ENCODE data around the gene LZTS3. TPM values are rescaled to one million over a fixed set of nuclear protein-coding genes. Genes with fewer than 3 reads are reported as not detected.
A peak's percentile ranks its signal among the peaks of the same experiment; 100 is the strongest.

LZTS3 gene
- total RNA-seq, 1 experiment from 2014 or later, result 32.6 TPM

DNA sequence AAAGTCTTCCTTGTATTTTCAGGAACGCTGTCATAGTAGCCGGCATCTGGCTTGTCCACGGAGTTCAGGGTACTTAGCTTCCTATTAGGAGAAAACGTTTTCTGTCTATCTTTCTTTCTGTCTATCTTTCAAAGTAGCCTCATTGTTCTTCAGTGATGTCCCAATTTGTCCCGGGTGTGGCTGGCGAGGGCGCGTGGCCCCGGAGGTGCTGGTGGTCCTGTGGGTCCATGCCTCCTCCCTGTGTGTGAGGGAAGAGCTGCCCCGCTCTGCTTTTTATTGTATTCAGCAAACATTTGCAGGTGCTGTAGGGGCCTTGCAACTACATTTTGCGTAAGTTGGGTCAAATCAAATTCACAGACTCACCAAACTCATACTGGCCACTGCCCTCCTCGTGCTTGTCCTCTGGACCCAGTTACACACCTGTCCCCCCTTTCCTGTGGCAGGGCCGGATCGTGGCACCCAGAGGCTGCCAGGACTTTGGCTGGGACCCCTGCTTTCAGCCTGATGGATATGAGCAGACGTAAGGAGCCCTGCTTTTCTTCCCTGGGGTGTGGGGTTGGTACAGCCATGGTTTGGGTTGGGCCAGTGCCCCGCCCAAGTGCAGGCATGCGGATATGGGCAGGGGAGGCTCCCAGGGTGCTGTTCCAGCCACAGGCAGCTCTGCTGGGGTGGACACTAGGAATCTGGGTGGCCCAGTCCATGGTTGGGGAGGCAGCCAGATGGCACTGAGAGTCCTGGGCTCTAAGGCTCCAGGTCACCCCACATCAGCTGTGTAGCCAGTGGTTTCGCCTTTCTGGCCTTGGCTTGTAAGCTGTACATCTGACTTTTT is 48.3 kb upstream of the LZTS3 start (continued):
- TF ChIP-seq, protein P1, sequence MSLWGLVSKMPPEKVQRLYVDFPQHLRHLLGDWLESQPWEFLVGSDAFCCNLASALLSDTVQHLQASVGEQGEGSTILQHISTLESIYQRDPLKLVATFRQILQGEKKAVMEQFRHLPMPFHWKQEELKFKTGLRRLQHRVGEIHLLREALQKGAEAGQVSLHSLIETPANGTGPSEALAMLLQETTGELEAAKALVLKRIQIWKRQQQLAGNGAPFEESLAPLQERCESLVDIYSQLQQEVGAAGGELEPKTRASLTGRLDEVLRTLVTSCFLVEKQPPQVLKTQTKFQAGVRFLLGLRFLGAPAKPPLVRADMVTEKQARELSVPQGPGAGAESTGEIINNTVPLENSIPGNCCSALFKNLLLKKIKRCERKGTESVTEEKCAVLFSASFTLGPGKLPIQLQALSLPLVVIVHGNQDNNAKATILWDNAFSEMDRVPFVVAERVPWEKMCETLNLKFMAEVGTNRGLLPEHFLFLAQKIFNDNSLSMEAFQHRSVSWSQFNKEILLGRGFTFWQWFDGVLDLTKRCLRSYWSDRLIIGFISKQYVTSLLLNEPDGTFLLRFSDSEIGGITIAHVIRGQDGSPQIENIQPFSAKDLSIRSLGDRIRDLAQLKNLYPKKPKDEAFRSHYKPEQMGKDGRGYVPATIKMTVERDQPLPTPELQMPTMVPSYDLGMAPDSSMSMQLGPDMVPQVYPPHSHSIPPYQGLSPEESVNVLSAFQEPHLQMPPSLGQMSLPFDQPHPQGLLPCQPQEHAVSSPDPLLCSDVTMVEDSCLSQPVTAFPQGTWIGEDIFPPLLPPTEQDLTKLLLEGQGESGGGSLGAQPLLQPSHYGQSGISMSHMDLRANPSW (CRISPR knock-in tag; conservative IDR thresholded peaks at IDR 0.05; ENCODE audit: low read depth), result no peak
- TF ChIP-seq ZBTB21 (CRISPR knock-in tag; IDR thresholded peaks at IDR 0.05; ENCODE audit: borderline replicate concordance), result no peak

DNA sequence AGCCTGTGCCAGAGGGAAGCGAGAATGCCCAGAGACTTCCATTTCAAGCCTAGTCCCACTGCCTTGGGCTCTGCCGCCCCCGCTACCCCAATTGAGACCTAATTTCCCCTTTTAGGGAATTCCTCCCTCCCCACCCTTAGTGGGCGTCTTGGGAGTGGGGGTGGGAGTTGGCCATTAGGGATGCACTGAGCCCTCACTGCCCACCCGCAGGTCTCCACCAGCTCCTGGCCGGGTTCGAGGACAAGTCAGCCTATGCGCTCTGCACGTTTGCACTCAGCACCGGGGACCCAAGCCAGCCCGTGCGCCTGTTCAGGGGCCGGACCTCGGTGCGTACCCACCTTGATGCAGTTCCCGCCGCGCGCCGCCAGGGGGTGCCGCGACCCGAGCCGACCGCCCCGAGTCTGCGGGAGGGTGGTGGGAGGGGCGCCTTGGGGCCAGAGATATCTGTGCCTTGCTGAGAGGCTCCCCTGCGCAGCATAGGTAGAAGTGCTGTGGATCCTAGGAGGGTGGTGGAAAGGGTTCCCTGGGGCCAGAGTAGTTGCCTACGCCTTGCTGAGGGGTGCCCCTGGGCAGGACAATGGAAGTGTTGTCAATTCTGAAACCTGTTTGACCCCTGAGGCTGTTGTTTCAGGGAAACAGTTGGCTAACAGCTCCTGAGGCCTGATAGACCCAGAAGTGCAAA is 45.1 kb upstream of the LZTS3 start:
- no peaks in the 10 kb centered on the region for H3K27me3 Mint-ChIP-seq (ENCODE audit: low read depth)
- ChIA-PET CTCF (interaction anchor here (0.5 to 2.6 kb wide), 31 partner anchors 9 to 429 kb away, joined by 3 to 30 read pairs (median 4); partner anchors contain the start of genes ITPA and SLC4A11), POLR2A (interaction anchor here (0.8 to 1.1 kb wide), 2 partner anchors 17 to 32 kb away, joined by 3 to 4 read pairs; no protein-coding TSS in a partner anchor)
- peak; percentile 91 for DNase-seq (ENCODE audit: low spot score)
- peak; percentile 94 for ATAC-seq
- H3K4me3 Mint-ChIP-seq, result no peak overlapping the region
- peaks cover 23% of the 10 kb centered on the region for H3K36me3 Mint-ChIP-seq
- H3K27ac Mint-ChIP-seq, result no peak overlapping the region
- H3K4me1 Mint-ChIP-seq, result no peaks in the 10 kb centered on the region
- H3K9me3 Mint-ChIP-seq, result no peaks in the 10 kb centered on the region
- no peak for TF ChIP-seq NR3C1 (CRISPR knock-in tag; conservative IDR thresholded peaks at IDR 0.05; ENCODE audit: low read depth)
- TF ChIP-seq IRF2 (CRISPR knock-in tag; IDR thresholded peaks at IDR 0.05; ENCODE audit: borderline replicate concordance, low read depth), result no peak
- TF ChIP-seq, protein P2, sequence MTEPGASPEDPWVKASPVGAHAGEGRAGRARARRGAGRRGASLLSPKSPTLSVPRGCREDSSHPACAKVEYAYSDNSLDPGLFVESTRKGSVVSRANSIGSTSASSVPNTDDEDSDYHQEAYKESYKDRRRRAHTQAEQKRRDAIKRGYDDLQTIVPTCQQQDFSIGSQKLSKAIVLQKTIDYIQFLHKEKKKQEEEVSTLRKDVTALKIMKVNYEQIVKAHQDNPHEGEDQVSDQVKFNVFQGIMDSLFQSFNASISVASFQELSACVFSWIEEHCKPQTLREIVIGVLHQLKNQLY (CRISPR knock-in tag; IDR thresholded peaks at IDR 0.05), result 0 out of 2 replicates have a peak, but pooled peaks have one; percentile 76
- TF ChIP-seq, protein P3, sequence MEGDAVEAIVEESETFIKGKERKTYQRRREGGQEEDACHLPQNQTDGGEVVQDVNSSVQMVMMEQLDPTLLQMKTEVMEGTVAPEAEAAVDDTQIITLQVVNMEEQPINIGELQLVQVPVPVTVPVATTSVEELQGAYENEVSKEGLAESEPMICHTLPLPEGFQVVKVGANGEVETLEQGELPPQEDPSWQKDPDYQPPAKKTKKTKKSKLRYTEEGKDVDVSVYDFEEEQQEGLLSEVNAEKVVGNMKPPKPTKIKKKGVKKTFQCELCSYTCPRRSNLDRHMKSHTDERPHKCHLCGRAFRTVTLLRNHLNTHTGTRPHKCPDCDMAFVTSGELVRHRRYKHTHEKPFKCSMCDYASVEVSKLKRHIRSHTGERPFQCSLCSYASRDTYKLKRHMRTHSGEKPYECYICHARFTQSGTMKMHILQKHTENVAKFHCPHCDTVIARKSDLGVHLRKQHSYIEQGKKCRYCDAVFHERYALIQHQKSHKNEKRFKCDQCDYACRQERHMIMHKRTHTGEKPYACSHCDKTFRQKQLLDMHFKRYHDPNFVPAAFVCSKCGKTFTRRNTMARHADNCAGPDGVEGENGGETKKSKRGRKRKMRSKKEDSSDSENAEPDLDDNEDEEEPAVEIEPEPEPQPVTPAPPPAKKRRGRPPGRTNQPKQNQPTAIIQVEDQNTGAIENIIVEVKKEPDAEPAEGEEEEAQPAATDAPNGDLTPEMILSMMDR (IDR thresholded peaks at IDR 0.05), result peak; percentile 99
- no peak for TF ChIP-seq ZNF396 (CRISPR knock-in tag; IDR thresholded peaks at IDR 0.05; ENCODE audit: borderline replicate concordance)
- TF ChIP-seq, protein P4, sequence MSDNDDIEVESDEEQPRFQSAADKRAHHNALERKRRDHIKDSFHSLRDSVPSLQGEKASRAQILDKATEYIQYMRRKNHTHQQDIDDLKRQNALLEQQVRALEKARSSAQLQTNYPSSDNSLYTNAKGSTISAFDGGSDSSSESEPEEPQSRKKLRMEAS (CRISPR knock-in tag; IDR thresholded peaks at IDR 0.05), result no peak
- TF ChIP-seq HMGA2 (CRISPR knock-in tag; IDR thresholded peaks at IDR 0.05), result no peak
- no peak for TF ChIP-seq PRRX2 (CRISPR knock-in tag; IDR thresholded peaks at IDR 0.05)
- TF ChIP-seq ZNF121 (CRISPR knock-in tag; IDR thresholded peaks at IDR 0.05), result no peak
- no peak for TF ChIP-seq JUN (CRISPR knock-in tag; IDR thresholded peaks at IDR 0.05)
- peak; percentile 59; the same call in 1 of the 2 replicates for TF ChIP-seq TEAD1 (CRISPR knock-in tag; IDR thresholded peaks at IDR 0.05)
- 0 out of 2 replicates have a peak, but pooled peaks have one; percentile 27 for TF ChIP-seq ETV6 (CRISPR knock-in tag; IDR thresholded peaks at IDR 0.05)
- no peak for TF ChIP-seq ZNF423 (CRISPR knock-in tag; IDR thresholded peaks at IDR 0.05)
- TF ChIP-seq, protein P5, sequence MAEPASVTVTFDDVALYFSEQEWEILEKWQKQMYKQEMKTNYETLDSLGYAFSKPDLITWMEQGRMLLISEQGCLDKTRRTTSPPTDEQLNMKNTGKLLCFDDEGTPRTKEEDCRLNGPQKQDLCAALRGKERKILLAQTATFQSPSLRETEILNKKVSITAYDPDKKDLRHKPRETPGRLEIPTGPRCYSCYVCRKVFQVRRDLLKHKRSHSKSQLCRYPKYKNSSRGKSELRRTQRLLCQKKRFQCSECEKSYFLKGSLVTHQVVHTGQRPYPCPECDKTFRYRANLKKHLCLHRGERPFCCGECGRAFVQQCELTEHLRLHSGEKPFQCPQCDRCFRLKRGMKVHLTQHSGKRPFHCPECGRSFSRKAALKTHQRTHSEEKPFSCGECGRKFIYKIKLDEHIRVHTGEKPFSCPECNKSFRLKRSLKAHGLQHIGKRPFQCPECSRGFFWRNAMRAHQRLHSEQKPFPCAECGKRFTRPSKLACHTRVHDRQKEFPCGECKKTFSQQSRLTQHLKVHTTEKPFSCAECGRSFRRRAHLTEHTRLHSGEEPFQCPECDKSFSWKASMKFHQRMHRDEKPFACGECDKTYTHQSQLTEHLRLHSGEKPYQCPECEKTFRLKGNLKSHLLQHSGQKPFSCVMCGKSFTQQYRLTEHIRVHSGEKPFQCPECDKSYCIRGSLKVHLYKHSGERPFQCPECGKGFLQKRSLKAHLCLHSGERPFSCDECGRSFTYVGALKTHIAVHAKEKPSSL (CRISPR knock-in tag; conservative IDR thresholded peaks at IDR 0.05), result no peak
- TF ChIP-seq GABPB1 (CRISPR knock-in tag; IDR thresholded peaks at IDR 0.05), result peak; percentile 64
- TF ChIP-seq, protein P6, sequence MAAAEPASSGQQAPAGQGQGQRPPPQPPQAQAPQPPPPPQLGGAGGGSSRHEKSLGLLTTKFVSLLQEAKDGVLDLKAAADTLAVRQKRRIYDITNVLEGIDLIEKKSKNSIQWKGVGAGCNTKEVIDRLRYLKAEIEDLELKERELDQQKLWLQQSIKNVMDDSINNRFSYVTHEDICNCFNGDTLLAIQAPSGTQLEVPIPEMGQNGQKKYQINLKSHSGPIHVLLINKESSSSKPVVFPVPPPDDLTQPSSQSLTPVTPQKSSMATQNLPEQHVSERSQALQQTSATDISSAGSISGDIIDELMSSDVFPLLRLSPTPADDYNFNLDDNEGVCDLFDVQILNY (CRISPR knock-in tag; IDR thresholded peaks at IDR 0.05), result peak; percentile 28; the same call in 1 of the 2 replicates
- TF ChIP-seq NFYB (CRISPR knock-in tag; conservative IDR thresholded peaks at IDR 0.05; ENCODE audit: low read depth), result no peak
- TF ChIP-seq TEAD4 (CRISPR knock-in tag; IDR thresholded peaks at IDR 0.05), result no peak
- TF ChIP-seq, protein P7, sequence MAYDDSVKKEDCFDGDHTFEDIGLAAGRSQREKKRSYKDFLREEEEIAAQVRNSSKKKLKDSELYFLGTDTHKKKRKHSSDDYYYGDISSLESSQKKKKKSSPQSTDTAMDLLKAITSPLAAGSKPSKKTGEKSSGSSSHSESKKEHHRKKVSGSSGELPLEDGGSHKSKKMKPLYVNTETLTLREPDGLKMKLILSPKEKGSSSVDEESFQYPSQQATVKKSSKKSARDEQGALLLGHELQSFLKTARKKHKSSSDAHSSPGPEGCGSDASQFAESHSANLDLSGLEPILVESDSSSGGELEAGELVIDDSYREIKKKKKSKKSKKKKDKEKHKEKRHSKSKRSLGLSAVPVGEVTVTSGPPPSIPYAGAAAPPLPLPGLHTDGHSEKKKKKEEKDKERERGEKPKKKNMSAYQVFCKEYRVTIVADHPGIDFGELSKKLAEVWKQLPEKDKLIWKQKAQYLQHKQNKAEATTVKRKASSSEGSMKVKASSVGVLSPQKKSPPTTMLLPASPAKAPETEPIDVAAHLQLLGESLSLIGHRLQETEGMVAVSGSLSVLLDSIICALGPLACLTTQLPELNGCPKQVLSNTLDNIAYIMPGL (CRISPR knock-in tag; IDR thresholded peaks at IDR 0.05), result peak; percentile 80
- TF ChIP-seq SMAD3 (CRISPR knock-in tag; IDR thresholded peaks at IDR 0.05; ENCODE audit: borderline replicate concordance), result no peak
- TF ChIP-seq, protein P8, sequence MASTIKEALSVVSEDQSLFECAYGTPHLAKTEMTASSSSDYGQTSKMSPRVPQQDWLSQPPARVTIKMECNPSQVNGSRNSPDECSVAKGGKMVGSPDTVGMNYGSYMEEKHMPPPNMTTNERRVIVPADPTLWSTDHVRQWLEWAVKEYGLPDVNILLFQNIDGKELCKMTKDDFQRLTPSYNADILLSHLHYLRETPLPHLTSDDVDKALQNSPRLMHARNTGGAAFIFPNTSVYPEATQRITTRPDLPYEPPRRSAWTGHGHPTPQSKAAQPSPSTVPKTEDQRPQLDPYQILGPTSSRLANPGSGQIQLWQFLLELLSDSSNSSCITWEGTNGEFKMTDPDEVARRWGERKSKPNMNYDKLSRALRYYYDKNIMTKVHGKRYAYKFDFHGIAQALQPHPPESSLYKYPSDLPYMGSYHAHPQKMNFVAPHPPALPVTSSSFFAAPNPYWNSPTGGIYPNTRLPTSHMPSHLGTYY (CRISPR knock-in tag; IDR thresholded peaks at IDR 0.05), result no peak

Measured in WTC11 (cell line).